GM12892 (cell line): ENCODE measurements around the gene BORCS8.

Experiments
- DNase-seq: peaks from one replicate; pipeline ENCODE4 v3.0.0; 2011; ENCODE audit not compliant: insufficient read length
- FAIRE-seq: peaks from 2 replicates; lab custom pipeline; 2011; peaks lifted over from hg19 to GRCh38; lab: Jason Lieb, UNC
- POLR2A ChIP-seq: IDR thresholded peaks from 2 replicates; pipeline ENCODE4 v1.6.1; 2011; ENCODE audit warnings: low read depth, low read length, control low read depth
- POLR2AphosphoS5 ChIP-seq: IDR thresholded peaks from 2 replicates; pipeline ENCODE4 v1.6.1; 2011; ENCODE audit warnings: low read depth, low read length, control low read depth
- TAF1 ChIP-seq: IDR thresholded peaks from 2 replicates; pipeline ENCODE4 v1.6.1; 2011; ENCODE audit warnings: low read depth, mild to moderate bottlenecking, control low read depth, low read length, borderline replicate concordance

Gene BORCS8

DNA sequence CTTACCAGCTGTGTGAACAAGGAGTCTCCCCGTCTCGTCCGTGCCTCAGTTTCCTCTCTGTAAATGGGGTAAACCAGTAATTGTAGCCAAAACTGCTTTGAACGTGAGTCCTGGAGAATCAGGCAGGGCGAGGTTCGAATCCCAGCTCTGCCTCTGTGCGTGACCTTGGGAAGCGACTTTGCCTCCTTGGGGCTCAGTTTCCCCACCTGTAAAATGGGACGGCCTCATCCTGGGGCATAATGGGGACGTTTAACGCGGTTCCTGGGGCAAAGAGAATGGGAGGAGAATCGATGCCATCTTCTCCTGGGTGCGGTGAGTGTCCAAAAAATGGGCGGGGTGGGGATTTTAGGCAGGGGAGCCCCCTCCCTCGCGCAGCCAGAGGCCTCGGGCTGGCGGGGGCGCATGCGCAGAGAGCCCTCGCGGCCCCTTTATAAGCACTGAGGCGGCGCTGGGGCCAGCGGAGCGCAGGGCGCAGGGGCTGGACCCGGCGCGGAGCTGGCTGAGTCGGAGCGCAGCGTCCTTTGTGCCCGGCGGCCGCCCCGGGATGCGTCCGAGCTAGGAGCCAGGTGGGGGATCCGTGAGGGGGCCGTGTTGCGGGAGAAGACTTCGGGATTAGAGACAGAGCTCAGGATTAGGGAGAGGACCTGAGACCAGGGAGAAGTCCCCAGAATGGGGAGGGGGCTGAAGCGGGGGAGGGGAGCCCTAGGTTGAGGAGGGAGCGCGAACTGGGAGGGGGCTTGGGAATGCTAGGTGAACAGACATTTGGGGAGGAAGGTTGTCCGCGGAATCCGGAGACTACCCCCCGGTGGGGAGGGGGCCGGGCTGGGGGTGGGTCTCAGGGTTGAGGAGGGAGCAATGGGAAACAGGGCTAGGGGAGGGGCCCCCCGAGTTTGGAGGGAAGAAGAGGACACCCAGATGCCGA lies 19.8 kb upstream of the BORCS8 start, which contains the start of gene NCAN:
NCAN (plus strand) TSS at position 460 of the 922 bp plus-strand sequence. CDS start 4,996 bp downstream, outside the sequence.
- FAIRE-seq (no peak), DNase-seq (no peak)

GRCh38 chr19:19209372-19209771 lies 17.4 kb upstream of the BORCS8 start:
- no peak for FAIRE-seq
- no peak for TF ChIP-seq TAF1
- no peak for TF ChIP-seq POLR2A
- TF ChIP-seq POLR2AphosphoS5: no peak
- DNase-seq: no peak

More for the DNA sequence above, 19.8 kb upstream of the BORCS8 start, which contains the start of gene NCAN:
- TF ChIP-seq POLR2A: no peak
- TF ChIP-seq POLR2AphosphoS5: no peak
- TF ChIP-seq TAF1: no peak

GRCh38 chr19:19207637-19208572 lies 16.0 kb upstream of the BORCS8 start:
- no peak for TF ChIP-seq POLR2A
- TF ChIP-seq TAF1: no peak
- TF ChIP-seq POLR2AphosphoS5: no peak
- no peak for FAIRE-seq

DNA sequence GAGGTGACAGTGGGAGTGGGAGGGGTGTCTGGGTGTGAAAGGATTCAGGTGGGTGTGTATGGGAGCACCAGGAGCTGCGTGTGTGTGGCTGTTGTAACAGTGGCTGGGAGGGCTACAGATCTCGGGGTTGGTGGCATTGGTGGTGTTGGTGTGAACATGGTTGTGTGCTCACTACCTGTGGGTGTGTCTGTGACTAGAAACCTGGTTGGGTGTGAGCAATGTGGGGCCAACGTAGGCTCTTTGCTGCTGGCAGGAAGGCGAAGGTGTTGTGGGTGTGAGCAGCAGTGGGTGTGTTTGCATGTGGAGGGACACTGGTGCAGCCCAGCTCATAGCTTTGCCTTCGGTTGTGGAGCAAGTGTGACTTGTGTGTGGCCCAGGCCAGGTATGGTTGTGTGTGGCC lies 15.0 kb upstream of the BORCS8 start:
- FAIRE-seq (no peak), DNase-seq (no peak)
- TF ChIP-seq POLR2AphosphoS5: no peak
- no peak for TF ChIP-seq TAF1
- TF ChIP-seq POLR2A: no peak

More at GRCh38 chr19:19207637-19208572, 16.0 kb upstream of the BORCS8 start:
- no peak for DNase-seq

DNA sequence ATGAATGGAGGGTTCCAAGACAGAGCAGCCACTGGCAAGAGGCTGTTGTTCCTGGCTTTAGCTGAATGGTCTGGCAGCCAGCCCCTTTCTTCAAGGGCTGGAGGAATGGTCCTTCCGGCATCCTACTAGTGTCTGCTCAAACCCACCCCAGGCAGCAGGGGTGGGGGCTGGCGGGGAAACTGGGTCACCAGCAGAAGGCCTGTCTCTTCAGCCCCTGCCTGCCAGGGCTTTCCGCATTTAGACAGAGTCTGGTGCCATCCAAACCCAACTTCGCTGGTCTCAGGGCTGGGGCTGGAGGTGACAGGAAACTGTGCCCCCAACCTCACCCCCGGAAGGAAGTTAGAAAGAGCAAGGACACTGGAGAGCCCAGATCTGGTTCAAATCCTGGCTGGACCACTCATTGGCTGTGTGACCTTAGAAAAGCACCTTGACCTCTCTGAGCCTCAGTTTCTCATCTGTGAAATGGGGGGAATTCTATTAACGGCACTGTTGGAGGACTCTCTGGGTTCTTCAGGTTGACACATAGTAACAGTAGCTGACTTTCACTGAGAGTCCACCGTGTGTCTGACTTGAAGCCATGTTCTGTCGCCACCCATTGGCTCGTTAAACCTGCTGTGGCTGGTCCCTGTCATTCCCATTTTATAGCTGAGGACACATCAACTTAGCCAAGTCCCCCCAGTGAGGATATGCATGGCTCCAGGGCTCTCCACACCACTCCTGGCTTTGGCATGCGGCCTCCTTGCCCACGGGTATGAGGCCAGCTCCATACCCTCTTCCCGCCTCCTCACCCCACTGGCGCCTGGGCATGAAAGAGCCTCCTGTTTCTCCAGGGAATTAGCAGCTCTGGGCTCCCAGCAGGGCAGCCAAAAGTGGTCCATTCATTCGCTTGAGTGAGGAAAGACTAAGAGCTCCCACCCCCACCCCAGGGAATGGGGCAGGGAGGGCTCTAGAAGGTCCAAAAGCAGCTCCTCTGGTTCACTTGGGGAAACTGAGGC lies 13.8 kb upstream of the BORCS8 start:
- DNase-seq (no peak), FAIRE-seq (no peak)
- no peak for TF ChIP-seq TAF1
- no peak for TF ChIP-seq POLR2A
- no peak for TF ChIP-seq POLR2AphosphoS5

DNA sequence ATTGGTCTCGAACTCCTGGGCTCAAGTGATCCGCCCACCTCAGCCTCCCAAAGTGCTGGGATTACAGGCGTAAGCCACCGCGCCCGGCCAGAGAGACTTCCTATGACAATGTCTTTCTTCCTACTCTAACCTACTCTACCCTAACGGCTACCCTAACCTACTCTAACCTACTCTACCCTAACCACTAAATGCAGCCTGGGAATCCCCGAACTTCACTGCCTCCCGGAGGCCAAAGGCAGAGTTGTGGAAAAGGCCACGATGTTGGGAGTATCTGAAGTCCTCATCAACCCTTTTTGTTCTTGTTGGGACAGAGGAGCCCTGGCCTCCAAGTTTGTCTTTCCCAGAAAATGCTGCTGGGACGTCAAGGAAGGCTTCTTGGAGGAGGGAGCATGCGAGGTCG lies 12.2 kb upstream of the BORCS8 start:
- TF ChIP-seq POLR2AphosphoS5: no peak
- no peak for TF ChIP-seq TAF1
- TF ChIP-seq POLR2A: no peak
- FAIRE-seq (no peak), DNase-seq (no peak)

DNA sequence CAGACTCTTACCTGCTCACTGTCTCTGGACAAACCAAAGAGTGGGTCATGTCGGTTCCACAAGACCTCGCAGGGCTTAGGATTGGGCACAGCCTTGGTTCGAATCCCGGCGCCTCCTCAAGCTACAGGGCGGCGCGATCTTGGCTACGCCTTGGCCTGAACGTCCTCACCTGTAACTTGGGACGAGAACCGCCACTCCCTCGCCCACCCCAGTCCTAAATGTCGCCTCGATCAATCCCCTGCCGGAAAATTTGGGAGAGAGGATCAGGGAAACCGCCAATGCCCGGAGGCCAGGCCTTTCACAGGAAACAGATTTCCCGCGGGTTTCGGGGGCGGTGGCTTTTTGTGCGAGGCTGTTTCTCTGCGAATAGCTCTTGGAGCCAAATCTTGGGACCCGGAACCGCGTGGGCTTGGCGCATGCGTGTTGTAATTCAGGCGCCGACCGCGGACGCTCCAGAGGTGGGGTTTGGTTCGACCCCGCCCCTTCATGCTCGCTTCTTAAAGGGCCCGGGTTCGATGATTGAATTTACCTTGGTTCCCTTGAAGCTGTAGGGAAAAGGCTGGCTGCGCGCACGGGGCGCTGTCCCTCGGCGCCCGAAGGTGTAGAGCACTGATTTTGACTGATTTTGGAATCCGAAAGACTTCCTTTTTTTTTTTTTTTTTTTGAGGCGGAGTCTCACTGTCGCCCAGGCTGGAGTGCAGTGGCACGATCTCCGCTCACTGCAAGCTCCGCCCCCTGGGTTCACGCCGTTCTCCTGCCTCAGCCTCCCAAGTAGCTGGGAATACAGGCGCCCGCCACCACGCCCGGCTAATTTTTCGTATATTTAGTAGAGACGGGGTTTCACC lies 11.3 kb upstream of the BORCS8 start, which contains the start of gene NR2C2AP:
NR2C2AP (minus strand) TSS at position 403 of the 845 bp plus-strand sequence; CDS start at position 49, 354 bp downstream.
- FAIRE-seq (peak; percentile 95), DNase-seq (peak; percentile 98)
- TF ChIP-seq TAF1 (0 out of 2 replicates have a peak, but pooled peaks have one; percentile 12), POLR2A (peak; percentile 38; the same call in 1 of the 2 replicates), POLR2AphosphoS5 (peak; percentile 21)

- 0 out of 2 replicates have a peak, but pooled peaks have one; percentile 12 for TF ChIP-seq POLR2A
- TF ChIP-seq POLR2AphosphoS5: no peak; the same call in 1 of the 2 replicates
- FAIRE-seq: peak; percentile 66
- DNase-seq: no peak
These were observed 10.7 kb upstream of the BORCS8 start for GRCh38 chr19:19202707-19203011.

DNA sequence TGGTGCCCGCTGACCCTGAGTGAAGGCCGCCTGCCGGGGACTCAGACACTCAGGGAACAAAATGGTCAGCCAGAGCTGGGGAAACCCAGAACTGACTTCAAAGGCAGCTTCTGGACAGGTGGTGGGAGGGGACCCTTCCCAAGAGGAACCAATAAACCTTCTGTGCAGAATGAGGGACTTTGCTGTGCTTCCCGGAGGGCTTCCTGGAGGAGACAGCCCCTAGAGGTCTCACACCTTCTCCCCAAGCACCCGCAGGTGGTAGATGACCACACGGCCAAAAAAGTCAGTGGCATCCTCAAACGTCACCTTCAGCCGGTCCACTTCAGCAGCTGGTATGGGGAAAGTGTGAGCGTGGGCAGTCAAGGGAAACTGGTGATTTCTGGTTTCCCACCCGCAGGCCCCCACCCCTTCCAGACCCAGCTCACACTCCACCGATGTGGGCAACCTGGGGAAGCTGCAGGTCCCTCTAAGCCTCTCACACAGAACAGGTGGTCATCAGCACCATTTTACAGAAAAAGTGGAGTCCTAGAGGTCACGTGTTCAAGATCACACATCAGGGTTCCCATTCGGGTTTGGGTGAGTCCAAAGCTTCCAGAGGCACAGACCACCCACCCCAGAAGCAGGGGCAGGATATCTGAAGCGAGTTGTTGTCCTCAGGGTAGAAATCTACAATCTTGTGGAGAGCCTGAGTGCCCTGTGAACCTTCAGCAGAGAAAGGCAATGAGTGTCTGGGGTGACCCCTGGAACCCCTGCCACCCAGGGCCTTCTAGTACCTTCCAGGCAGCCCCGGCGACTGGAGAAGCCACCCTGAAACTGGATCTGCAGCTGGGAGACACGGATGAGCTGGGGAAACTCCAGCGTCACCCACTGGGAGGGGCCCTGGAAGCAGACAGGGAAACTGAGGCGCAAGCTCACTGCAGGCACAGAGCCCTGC lies 10.0 kb upstream of the BORCS8 start:
- FAIRE-seq (no peak), DNase-seq (no peak)
- no peak for TF ChIP-seq POLR2AphosphoS5
- TF ChIP-seq TAF1: no peak
- TF ChIP-seq POLR2A: no peak
